ENCODE results near the gene NHSL2.
"Not testable (repeated sequence)": the region's sequence is repeated elsewhere in the genome, so short reads cannot be mapped to it uniquely, and the experiment has no call there.

The NHSL2 gene

GRCh38 chrX:72131317-72132294 is 221.0 kb downstream of the NHSL2 start, which contains the start of gene RTL5:
TSS of gene RTL5 (minus strand) at chrX:72131915.
- DNase-seq (ENCODE audit: low read depth), result peak; percentile 57

GRCh38 chrX:72132456-72132855 is 221.8 kb downstream of the NHSL2 start:
- DNase-seq (ENCODE audit: low read depth), result no peak

- no peak for DNase-seq (ENCODE audit: low read depth)
Measured at GRCh38 chrX:72133851-72134546, 223.4 kb downstream of the NHSL2 start.

GRCh38 chrX:72137846-72138495 is 227.3 kb downstream of the NHSL2 start:
- DNase-seq (ENCODE audit: low read depth), result no peak

- no peak for DNase-seq (ENCODE audit: low read depth)
Measured at GRCh38 chrX:72139538-72139937, 228.9 kb downstream of the NHSL2 start.

- no peak for DNase-seq (ENCODE audit: low read depth)
Measured at GRCh38 chrX:72141372-72142004, 230.8 kb downstream of the NHSL2 start.

GRCh38 chrX:72142094-72142793 is 231.6 kb downstream of the NHSL2 start:
- no peak for DNase-seq (ENCODE audit: low read depth)

- no peak for DNase-seq (ENCODE audit: low read depth)
Measured at GRCh38 chrX:72142794-72143608, 232.4 kb downstream of the NHSL2 start.

- DNase-seq (ENCODE audit: low read depth), result no peak
Measured at GRCh38 chrX:72143609-72143907, 232.9 kb downstream of the NHSL2 start.

GRCh38 chrX:72145181-72145580 is 234.5 kb downstream of the NHSL2 start:
- DNase-seq (ENCODE audit: low read depth), result no peak

GRCh38 chrX:72146527-72146926 is 235.9 kb downstream of the NHSL2 start:
- no peak for DNase-seq (ENCODE audit: low read depth)

GRCh38 chrX:72158773-72159172 is 248.1 kb downstream of the NHSL2 start:
- DNase-seq (ENCODE audit: low read depth), result no peak

GRCh38 chrX:72159769-72160168 is 249.1 kb downstream of the NHSL2 start:
- no peak for DNase-seq (ENCODE audit: low read depth)

- DNase-seq (ENCODE audit: low read depth), result no peak
Measured at GRCh38 chrX:72165551-72165950, 254.9 kb downstream of the NHSL2 start.

- peak; percentile 12 for DNase-seq (ENCODE audit: low read depth)
Measured at GRCh38 chrX:72169008-72169728, 258.5 kb downstream of the NHSL2 start.

GRCh38 chrX:72176289-72176688 is 265.6 kb downstream of the NHSL2 start:
- not testable (repeated sequence) for DNase-seq (ENCODE audit: low read depth)

GRCh38 chrX:72176981-72177380 is 266.3 kb downstream of the NHSL2 start:
- DNase-seq (ENCODE audit: low read depth), result no peak

GRCh38 chrX:72180539-72180938 is 269.9 kb downstream of the NHSL2 start:
- no peak for DNase-seq (ENCODE audit: low read depth)

- DNase-seq (ENCODE audit: low read depth), result peak; percentile 93
Measured at GRCh38 chrX:72181178-72182125, 270.8 kb downstream of the NHSL2 start, which contains the start of gene PIN4. TSS of gene PIN4 (plus strand) at chrX:72181757. CDS start at chrX:72181786, 29 bp downstream.
